HG02970 (cell line): ENCODE data around the gene CYCS.
"Not testable (repeated sequence)": the region's sequence is repeated elsewhere in the genome, so short reads cannot be mapped to it uniquely, and the experiment has no call there.

ENCODE experiments used
- ATAC-seq: cut with Tn5 transposase; IDR thresholded peaks from one replicate; pipeline ENCODE4 v1.9.1; 2021; ENCODE audit warnings: mild to moderate bottlenecking, moderate library complexity, moderate number of reproducible peaks; ENCODE audit not compliant: unreplicated experiment, low FRiP score

Gene CYCS

DNA sequence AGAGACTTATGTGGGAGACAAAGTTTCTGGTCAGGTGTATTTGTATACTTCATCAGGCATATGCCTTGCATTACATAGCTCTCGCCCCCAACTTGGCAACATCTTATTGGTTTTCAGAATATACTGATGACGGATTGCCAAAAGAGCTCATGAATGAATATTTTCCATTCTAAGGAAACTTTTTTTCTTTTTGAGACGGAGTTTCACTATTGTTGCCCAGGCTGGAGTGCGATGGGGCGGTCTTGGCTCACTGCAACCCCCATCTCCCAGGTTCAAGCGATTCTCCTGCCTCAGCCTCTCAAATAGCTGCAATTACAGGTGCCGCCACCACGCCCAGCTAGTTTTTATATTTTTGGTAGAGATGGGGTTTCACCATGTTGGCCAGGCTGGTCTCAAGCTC is 6.0 kb downstream of the CYCS start:
- no peak for ATAC-seq

DNA sequence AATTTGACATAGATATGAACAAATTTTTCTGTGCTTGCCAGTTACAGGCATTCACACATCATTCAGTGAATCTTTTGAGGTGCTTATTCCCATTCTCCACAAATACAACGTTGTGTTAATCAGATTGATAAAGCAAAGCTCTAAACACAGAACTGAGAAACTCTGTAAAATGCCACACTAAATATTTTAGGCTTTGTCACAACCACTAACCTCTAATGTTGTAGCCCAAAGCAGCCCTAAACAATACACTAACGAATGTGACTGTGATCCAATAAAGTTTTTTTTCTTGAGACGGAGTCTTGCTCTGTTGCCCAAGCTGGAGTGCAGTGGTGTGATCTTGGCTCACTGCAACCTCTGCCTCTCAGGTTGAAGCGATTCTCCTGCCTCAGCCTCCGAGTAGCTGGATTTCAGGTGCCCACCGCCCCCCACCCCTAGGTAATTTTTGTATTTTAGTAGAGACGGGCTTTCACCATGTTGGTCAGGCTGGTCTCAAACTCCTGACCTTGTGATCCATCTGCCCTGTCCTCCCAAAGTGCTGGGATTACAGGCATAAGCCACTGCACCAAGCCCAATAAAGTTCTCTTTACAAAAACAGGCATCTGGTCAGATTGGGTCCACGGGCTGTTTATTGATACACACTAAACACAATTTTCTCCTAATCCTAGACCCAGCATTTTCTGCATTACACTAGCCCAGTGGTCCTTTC is 6.9 kb downstream of the CYCS start:
- no peak for ATAC-seq

DNA sequence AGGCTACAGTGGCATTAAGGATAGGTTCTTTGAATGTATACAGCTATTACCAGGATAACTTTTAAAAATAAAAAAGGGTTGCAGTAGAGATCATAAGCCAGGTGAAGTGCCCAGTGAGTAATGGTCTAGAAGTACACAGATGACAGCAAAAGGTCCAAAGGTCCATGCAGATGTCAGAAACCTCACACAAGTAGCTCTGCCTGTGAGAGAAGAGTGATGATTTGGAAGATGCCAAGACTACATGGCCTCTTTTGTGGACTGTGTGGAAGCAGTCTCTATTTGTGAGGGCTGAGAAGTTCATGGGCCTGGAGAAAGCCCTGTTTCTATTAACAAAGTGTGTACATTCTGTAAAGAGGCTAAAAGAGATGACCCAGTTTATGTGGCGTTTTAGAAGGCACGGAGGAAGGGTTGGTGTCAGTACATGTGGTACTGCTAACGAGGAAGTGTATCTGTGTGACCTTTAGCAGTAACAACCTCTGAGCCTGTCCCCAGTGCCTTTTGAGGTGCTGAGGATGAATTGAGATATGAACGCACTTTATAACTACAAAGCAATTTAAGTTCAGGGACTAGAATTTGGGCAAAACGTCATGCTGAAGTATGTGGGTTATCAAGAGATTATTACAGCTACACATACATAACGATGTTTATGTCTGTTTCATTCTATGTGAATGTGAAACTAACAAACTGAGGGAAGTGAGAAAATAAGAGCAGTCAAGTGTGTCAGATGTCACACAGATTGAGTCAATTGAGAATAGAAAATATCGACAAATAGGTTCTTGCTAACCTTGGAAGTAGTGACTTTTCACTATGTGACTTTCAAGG is 7.6 kb downstream of the CYCS start:
- ATAC-seq, result peak; percentile 66

DNA sequence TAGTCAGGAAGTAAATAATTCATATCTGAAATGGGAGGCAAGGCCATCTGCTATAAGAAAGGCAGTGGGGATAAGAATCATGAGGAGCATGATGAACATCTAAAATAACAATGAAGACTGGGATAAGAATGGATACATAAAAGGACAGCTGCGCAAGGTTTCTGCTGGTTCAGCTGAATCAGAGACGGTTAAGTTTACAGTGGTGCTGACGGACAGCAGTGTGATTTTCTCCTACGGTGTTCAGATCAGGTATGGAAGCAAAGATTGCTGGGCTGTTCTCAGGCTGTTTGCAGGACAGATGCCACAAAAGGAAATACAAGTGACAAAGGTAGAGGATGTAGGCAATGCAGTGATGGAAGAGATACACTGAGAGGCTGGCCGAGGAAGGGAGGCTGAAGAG is 8.4 kb downstream of the CYCS start:
- ATAC-seq, result no peak

DNA sequence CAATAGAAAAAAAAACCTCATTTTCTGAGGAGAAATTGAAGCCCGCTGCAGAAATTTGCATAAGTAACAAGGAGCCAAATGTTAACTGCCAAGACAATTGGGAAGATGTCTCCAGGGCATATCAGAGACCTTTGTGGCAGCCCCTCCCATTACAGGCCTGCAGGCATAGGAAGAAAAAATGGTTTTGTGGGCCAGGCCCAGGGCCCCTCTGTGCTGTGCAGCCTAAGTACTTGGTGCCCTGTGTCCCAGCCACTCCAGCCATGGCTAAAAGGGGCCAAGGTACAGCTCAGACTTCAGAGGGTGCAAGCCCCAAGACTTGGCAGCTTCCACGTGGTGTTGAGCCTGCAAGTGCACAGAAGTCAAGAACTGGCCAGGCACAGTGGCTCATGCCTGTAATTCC is 14.5 kb downstream of the CYCS start:
- ATAC-seq, result not testable (repeated sequence)

DNA sequence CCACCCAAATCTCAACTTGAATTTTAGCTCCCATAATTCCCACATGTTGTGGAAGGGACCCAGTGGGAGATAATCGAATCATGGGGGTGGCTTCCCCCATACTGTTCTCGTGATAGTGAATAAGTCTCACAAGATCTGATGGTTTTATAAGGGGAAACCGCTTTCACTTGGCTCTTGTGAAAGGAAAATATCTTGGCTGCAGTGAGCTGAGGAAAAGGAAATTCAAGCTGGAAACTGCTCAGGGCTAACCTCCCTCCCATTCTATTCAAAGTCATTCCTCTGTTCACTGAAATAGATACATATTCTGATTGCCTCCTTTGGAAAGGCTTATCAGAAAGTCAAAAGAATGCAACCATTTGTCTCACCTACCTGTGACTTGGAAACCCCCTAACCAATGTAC is 15.8 kb downstream of the CYCS start:
- ATAC-seq, result no peak

DNA sequence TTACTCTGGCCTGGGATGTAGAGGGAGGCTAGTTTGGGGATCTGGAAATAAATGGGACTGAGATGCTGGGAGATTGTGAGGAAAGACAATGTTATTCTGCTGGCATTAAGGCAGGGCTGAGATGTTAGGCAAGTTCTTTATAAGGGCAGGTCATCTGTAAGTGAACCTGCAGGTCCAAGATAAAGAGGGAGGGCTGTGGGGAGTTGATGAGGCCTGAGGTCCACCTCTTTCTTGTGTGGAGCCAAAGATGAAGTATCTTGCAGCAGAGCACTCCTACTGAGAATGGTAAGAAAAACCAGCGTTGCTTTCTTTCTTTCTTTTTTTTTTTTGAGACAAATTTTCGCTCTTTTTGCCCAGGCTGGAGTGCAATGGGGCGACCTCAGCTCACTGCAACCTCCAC is 19.1 kb downstream of the CYCS start:
- ATAC-seq, result no peak

DNA sequence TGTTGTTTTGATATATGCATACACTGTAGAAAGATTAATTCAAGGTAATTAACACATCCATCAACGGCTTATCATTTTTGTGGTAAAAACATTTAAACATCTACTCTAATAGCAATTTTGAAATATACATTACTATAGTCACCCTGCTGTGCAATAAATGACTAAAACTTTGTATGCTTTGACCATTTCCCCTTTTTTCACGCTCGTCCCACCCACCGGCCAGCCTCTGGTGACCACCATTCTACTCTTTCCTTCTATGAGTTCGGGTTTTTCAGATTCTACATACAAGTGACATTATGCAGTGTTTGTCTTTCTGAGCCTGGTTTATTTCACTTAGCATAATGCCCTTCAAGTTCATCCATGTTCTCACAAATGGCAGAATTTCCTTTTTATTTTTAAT is 21.3 kb downstream of the CYCS start:
- ATAC-seq, result no peak

DNA sequence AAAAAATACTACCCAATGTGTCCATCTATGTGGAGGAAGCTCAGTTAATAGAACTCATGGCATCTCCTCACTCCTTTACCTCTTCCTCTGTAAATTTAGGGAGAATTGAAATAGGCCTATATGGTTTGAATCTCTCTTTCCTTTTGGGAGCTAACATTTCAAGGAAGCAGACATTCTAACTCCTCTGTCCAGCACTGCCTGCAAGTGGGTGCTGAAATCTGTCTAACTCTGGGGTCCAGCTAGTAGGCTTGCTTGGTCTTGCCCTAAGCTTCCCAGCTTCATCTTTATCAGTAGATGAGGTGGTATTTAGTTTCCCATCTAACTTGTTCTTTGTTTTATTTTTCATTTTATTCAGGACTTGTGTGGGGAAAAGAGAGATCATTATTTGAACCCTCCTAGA is 23.2 kb downstream of the CYCS start:
- ATAC-seq, result no peak

DNA sequence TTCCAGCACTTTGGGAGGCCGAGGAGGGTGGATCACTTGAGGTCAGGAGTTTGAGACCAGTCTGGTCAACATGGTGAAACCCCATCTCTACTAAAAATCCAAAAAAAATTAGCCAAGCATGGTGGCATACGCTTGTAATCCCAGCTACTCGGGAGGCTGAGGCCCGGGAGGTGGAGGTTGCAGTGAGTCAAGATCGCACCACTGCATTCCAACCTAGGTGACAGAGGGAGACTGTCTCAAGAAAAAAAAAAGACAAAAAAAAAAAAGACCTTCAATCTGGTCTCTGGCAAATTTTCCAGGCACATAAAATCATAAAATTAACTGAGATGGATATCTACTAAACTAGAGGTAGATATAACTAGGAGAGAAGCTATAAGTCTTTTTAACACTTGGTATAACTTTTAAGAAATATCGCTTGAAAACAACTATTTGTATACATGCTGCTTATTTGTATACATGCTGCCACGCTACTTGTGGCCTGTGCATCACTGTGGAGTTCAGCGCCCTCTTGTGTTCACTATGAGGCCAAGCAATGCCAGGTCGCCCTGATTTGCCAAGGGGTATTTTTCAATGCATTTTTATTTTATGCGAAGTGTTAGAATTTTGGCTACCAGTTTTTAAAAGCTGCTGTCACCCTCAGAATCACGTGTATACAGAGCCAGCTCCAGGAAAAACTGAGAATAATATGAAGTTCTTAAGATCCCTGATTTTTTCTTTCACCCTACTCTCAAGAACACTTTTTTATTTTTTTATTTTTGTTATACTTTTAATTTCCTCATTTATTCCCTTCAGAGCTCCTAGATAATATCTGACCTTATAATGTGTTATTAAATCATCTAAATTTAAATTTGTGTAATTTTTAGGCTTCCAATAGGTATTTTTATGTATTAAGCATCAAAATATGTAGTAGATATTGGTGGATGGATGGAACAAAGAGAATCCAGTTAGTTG is 26.7 kb downstream of the CYCS start:
- no peak for ATAC-seq

DNA sequence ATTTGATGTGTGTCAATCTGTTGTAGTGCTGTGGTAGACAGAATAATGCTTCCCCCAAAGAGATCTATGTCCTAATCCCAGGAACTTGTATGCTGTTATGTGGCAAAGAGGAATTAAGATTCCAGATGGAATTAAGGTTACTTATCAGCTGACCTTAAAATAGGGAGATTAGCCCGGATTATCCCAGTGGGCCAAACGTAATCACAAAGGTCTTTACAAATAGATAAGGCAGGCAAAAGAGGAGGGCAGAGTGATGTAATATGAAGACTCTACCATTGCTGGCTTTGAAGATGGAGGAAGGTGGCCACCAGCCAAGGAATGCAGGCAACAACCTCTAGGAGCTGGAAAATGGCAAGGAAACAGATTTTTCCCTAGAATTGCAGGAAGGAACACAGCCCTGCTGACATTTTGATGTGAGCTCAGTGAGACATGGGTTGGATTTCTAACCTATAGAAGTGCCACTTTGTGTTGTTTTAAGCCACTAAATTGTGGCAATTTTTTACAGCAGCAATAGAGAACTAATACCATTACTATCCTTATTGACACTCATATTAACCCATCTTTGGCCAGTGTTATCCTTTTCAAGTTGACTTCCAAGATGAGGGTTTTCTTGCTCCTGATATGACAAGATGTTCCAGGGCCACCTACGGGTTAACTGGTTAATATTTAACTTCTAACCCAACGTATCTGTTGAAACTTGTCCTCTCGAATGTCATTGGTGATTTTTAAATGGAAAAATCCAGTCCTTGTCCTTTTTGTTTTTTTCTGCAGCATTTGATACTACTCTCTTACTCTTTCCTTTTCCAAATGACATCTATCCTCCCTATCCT is 29.3 kb downstream of the CYCS start:
- no peak for ATAC-seq

DNA sequence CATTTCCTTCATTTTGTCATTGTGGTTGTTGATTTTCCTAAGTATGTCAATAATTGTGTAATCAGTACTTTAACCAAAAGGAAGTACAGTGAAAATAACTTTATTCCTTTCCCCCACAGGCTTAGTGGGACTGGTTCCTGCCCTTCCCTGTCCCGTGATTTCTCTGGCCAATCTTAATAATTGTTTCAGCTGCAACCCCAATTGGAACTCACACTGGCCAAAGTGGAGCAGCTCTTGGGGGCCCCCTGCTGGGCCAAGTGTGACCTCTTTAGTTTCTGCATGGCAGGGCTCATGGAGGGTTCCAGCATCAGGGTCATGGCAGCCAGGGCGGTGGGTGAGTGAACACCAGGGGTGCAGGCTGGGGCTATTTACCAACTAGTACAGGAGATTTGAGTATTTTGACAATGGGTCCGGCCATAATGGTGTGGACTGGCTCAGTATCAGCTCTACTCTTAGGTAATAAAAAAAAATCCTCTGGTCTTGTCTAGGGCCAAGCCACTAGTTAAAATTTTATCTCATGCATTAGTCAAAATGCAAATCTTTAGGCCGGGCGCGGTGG is 31.7 kb downstream of the CYCS start:
- ATAC-seq, result no peak

DNA sequence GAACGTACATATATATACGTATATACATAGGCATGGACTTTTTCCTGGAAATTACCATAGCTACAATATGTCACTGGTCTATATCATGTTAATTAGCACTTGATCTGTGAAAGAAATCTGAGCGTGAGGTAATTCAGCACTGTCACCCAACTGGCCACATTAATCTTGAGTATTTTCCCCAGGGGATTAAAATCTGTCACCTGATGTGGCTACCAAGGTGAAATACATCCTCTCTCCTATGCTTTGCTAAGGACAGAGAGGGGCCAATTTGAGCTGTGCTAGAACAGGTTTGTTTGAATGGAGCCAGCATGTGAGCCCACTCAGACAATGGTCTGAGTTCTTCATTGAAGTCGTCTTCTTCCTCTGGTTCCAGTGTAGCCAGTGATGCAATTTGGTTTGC is 33.3 kb downstream of the CYCS start:
- no peak for ATAC-seq

DNA sequence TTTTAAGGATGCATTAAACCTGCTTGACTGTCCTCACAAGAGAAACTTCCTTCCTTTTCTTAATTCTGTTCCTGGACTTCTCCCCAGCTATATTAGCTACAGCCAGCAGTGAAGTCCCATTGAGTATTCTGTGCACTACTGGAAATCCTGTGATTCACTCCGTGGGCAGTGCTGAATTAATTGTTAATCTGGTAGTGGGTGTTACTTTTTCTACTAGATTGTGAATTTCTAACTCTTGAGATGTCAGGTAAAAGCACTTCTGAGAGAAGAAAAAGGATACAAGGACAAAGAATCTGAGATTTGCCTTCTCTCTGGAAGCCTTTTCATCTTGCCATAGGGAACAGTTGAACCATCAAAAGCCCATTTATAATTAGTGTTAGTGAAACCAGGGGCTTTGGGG is 33.9 kb downstream of the CYCS start:
- ATAC-seq, result no peak

DNA sequence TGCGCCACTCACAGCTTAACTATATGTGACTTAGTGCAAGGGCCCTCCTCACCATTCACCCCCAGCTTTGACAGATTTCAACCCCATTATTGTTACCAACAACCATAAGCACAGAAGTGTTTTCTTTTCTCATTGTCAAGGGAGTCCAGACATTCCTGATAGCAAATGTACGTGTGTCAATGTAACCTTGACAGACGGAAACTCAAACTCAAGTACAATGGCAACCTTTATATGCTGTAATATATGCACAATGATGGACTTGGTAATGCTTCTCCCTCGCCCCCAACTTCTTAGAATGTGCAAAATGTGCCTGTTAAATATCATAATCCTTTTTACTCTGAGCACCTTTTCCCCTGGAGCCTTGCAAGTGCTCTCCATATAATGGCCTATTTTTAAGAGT is 34.7 kb downstream of the CYCS start:
- no peak for ATAC-seq

DNA sequence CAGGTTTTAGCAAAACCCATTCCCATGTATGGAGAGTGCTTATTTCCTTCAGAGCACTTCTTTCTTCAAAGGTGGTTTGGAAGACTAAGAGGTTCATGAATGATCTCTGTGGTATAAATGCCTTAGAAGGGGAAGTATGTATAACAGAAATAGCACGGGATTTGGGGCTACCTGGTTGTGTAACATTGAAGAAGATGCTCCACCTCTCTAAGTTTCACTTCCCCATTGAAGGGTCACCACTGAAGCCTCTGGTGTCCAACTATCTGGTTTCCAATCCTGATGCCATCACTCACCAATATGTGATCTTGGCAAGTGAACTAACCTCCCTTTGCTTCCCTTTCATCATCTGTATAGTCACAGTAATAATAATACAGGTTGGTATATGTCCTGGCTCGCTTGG is 37.2 kb downstream of the CYCS start:
- peak; percentile 64 for ATAC-seq

DNA sequence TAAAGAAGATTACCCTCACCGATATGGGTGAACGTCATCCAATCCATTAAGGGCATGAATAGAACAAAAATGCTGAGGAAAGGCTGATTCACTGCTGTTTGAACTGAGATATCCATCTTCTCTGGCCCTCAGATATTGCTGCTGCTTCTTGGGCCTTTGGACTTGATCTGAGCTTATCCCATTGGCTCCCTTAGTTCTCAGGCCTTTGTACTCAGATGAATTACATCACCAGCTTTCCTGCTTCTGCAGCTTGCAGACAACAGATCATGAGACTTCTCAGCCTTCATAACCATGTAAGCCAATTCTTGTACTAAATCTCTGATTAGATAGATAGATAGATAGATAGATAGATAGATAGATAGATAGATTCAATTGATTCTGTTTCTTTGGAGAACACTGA is 40.2 kb downstream of the CYCS start:
- ATAC-seq, result no peak

DNA sequence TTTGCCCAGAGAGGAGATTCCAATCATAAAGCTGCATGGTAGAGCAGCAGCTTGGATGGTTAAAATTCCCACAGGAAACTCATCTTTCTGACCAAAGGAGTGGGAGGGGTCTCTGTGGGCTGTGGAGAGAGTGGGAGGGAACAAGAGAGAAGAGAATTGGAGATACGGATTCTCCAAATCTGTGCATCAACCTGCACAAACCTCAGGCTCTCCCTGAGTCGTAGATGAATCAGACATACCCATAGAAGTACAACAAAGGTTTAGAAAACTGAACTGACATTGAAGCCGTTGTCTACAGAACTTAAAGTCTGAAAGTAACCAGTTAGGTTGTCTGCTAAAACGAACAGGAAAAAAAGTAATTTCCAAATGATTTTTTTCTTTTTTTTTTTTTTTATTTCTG is 41.9 kb downstream of the CYCS start:
- ATAC-seq, result no peak

DNA sequence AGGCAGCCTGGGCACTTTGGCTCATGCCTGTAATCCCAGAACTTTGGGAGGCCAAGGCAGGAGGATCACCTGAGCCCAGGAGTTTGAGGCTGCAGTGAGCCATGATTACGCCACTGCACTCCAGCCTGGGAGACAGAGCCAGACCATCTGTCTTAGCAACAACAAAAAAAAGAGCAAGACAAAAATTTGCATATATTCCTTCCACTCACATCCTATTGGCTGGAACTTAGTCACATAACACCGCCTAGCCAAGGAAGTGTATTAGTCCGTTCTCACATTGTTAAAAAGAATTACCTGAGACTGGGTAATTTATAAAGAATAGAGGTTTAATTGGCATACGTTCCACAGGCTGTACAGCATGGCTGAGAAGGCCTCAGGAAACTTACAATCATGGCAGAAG is 43.0 kb downstream of the CYCS start:
- ATAC-seq, result not testable (repeated sequence)

DNA sequence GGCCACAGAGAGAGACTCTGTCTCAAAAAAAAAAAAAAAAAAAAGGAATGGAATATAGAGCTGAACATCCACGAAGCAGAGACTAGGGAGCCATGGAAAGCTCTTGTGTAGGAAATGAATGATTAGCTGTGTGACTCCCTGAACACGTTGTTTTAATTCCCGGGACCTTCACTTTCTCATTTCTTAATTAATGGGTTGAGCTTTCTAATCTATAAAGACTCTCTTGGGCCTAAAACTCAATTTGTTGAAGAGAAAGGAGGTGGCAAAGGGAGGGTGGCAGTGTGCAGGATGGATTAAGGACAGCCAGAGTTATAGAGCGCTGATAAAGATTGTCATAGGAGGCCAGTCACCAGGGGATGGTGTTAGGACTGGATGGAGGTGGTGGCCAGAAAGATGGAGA is 48.0 kb downstream of the CYCS start:
- ATAC-seq, result no peak
